DOHH2 (cell line): ENCODE data around the gene GPC1.

Experiments used
- H3F3A ChIP-seq: fragments of 200-600 bp; sonication (generic), shearing (Covaris generic); 2 replicates; pipeline ENCODE4 v1.6.0; 2016; ENCODE audit warnings: antibody characterized with exemption, mild to moderate bottlenecking; ENCODE audit not compliant: control insufficient read depth, insufficient read depth
- H3K27ac ChIP-seq: fragments of 200-600 bp; sonication (generic); 2 replicates; pipeline ENCODE4 v1.5.1; 2014; ENCODE audit warnings: low read depth, mild to moderate bottlenecking, low read length, moderate library complexity
- H3K27me3 ChIP-seq: fragments of 200-600 bp; sonication (generic); 2 replicates; pipeline ENCODE4 v1.6.1; 2014; ENCODE audit warnings: mild to moderate bottlenecking, low read length, mixed read lengths; ENCODE audit not compliant: control insufficient read depth
- H3K36me3 ChIP-seq: fragments of 200-600 bp; sonication (generic); 2 replicates; pipeline ENCODE4 v1.6.1; 2014; ENCODE audit warnings: mild to moderate bottlenecking, low read length, moderate library complexity, mixed read lengths; ENCODE audit not compliant: control insufficient read depth
- H3K4me1 ChIP-seq: fragments of 200-600 bp; sonication (generic); 2 replicates; pipeline ENCODE4 v1.6.1; 2014; ENCODE audit warnings: mild to moderate bottlenecking, low read length, mixed read lengths; ENCODE audit not compliant: control insufficient read depth
- H3K4me2 ChIP-seq: fragments of 200-600 bp; sonication (generic); 2 replicates; pipeline ENCODE4 v1.6.0; 2014; ENCODE audit warnings: mild to moderate bottlenecking, low read length, moderate library complexity
- H3K4me3 ChIP-seq: fragments of 200-600 bp; sonication (generic); 2 replicates; pipeline ENCODE4 v1.5.1; 2014; ENCODE audit warnings: mild to moderate bottlenecking, low read length, mixed read lengths
- H3K79me2 ChIP-seq: fragments of 200-600 bp; sonication (generic); 2 replicates; pipeline ENCODE4 v1.6.1; 2014; ENCODE audit warnings: mild to moderate bottlenecking, low read length, mixed read lengths; ENCODE audit not compliant: control insufficient read depth
- H3K9me2 ChIP-seq: fragments of 200-600 bp; sonication (generic); replicated peaks from 2 replicates; pipeline ENCODE4 v1.6.1; 2014; ENCODE audit warnings: mild to moderate bottlenecking, low read length, mixed read lengths; ENCODE audit not compliant: control insufficient read depth
- H3K9me3 ChIP-seq: fragments of 200-600 bp; sonication (generic); 2 replicates; pipeline ENCODE4 v1.6.1; 2014; ENCODE audit warnings: antibody characterized with exemption, low read length, mixed read lengths; ENCODE audit not compliant: control insufficient read depth, insufficient read depth
- H4K20me1 ChIP-seq: fragments of 200-600 bp; sonication (generic); 2 replicates; pipeline ENCODE4 v1.6.0; 2014; ENCODE audit warnings: low read depth, mild to moderate bottlenecking, antibody characterized with exemption, low read length, moderate library complexity; ENCODE audit not compliant: control insufficient read depth, insufficient read depth
- EZH2phosphoT487 ChIP-seq: fragments of 200-600 bp; sonication (generic); IDR thresholded peaks from 2 replicates; pipeline ENCODE4 v1.6.1; 2017; ENCODE audit warnings: borderline replicate concordance, mild to moderate bottlenecking, antibody characterized with exemption, low read length, moderate library complexity, mixed read lengths
- TF ChIP-seq, protein P1 (sequence below): fragments of 200-600 bp; sonication (generic); IDR thresholded peaks from one replicate; pipeline ENCODE4 v1.5.1; 2014; ENCODE audit warnings: antibody characterized with exemption, mild to moderate bottlenecking, low read depth, low read length; ENCODE audit not compliant: poor library complexity, severe bottlenecking

Gene GPC1

DNA sequence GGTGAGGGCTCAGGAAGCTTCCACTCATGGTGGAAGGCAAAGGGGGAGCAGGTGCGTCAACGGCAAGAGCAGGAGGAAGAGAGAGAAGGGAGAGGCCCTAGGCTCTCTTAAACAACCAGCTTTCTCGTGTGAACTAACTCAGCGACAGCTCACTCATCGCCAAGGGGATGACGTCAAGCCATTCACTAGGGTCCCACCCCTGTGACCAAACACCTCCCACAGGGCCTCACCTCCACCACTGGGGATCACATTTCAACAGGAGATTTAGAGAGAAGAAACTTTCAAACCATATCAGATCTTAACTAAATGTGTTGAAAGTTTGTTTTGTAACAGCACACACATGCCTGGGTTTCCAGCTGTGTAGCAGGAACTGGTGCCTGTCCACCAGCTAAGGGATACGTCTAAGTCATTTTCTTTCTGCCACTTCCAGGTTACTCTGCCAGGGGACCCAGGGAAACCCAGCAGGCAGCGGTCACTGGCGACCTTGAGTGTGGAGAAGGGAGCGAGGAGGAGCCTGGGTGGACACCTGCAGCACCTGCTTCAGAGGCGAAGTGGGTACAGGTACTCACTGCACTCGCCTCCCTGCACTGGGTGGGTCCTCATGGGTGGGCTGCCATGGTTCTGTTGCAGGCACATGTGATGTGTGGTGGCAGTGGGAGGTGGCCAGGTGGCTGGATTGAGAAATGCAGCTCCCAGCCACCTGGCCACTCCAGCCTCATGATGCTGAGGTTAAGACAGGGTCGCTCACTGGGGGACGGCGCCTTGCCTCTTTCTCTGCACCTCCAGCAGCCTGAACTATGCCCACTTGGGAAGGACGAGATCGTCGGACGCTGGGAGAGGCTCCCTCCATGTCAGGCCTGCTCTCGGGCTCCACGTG is 8.4 kb upstream of the GPC1 start:
- Histone ChIP-seq H3K36me3 (no peaks in the 10 kb centered on the region), H3K4me3 (no peak overlapping the region), H3K4me2 (no peak overlapping the region), H4K20me1 (no peaks in the 10 kb centered on the region), H3F3A (no peaks in the 10 kb centered on the region), H3K27me3 (no peaks in the 10 kb centered on the region), H3K4me1 (peaks cover 20% of the 10 kb centered on the region), H3K79me2 (no peaks in the 10 kb centered on the region), H3K27ac (no peak overlapping the region), H3K9me3 (no peaks in the 10 kb centered on the region), H3K9me2 (no peaks in the 10 kb centered on the region)
- no peak for TF ChIP-seq EZH2phosphoT487
- TF ChIP-seq, protein P1, sequence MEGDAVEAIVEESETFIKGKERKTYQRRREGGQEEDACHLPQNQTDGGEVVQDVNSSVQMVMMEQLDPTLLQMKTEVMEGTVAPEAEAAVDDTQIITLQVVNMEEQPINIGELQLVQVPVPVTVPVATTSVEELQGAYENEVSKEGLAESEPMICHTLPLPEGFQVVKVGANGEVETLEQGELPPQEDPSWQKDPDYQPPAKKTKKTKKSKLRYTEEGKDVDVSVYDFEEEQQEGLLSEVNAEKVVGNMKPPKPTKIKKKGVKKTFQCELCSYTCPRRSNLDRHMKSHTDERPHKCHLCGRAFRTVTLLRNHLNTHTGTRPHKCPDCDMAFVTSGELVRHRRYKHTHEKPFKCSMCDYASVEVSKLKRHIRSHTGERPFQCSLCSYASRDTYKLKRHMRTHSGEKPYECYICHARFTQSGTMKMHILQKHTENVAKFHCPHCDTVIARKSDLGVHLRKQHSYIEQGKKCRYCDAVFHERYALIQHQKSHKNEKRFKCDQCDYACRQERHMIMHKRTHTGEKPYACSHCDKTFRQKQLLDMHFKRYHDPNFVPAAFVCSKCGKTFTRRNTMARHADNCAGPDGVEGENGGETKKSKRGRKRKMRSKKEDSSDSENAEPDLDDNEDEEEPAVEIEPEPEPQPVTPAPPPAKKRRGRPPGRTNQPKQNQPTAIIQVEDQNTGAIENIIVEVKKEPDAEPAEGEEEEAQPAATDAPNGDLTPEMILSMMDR = no peak

DNA sequence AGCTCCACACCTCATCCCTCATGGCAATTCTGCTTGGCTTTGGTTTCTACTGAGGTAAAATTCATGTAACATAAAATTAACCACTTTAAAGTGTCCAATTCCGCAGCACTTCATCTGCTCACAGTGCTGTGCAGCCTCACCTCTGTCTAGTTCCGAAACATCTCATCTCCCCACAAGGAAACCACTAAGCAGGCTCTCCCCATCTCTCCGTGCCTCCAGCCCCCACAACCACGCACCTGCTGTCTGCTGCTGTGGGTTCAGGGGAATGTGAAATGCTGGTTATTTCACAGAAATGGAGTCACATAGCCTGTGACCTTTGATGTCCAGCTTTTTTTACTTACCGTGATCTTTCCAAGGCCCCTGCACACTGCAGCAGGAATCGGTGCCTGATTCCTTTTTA is 7.7 kb upstream of the GPC1 start:
- no peaks in the 10 kb centered on the region for H3K27me3 ChIP-seq
- no peak for TF ChIP-seq EZH2phosphoT487
- TF ChIP-seq, protein P1 = no peak
- H3K36me3 ChIP-seq = no peaks in the 10 kb centered on the region
- no peaks in the 10 kb centered on the region for H3K79me2 ChIP-seq
- H4K20me1 ChIP-seq = no peaks in the 10 kb centered on the region
- no peak overlapping the region for H3K4me3 ChIP-seq
- H3K9me3 ChIP-seq = no peaks in the 10 kb centered on the region
- no peak overlapping the region for H3K4me2 ChIP-seq
- peaks cover 20% of the 10 kb centered on the region for H3K4me1 ChIP-seq
- H3K9me2 ChIP-seq = no peaks in the 10 kb centered on the region
- H3F3A ChIP-seq = no peaks in the 10 kb centered on the region
- H3K27ac ChIP-seq = no peak overlapping the region

DNA sequence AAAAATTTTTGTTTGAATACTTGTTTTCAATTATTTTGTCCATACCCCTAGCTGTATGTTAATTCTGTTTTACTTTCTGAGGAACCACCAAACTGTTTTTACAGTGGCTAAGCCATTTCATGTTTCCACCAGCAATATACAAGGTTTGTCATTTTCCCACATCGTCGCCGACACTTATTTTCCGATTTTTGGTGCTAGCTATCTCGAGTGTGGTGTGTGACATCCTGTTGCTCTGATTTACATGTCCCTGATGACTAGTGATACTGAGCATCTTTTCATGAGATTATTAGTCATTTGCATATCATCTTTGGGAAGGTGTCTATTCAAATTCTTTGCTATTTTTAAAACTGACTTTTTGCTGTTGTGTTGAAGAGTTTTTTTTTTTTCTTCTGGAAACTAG is 7.2 kb upstream of the GPC1 start:
- H3K27ac ChIP-seq = no peak overlapping the region
- no peaks in the 10 kb centered on the region for H3K79me2 ChIP-seq
- peak overlapping the region; percentile 20; the same call in 1 of the 2 replicates for H3K4me3 ChIP-seq
- TF ChIP-seq EZH2phosphoT487 = no peak
- TF ChIP-seq, protein P1 = no peak
- no peaks in the 10 kb centered on the region for H3F3A ChIP-seq
- no peaks in the 10 kb centered on the region for H3K9me2 ChIP-seq
- peaks cover 20% of the 10 kb centered on the region for H3K4me1 ChIP-seq
- no peaks in the 10 kb centered on the region for H3K27me3 ChIP-seq
- peak overlapping the region; percentile 41 for H3K4me2 ChIP-seq
- no peaks in the 10 kb centered on the region for H3K9me3 ChIP-seq
- H3K36me3 ChIP-seq = no peaks in the 10 kb centered on the region
- H4K20me1 ChIP-seq = no peaks in the 10 kb centered on the region
